Right atrium auricular region (tissue), 2 donors: ENCODE results near the gene TTLL5. TPM values are rescaled to one million over a fixed set of nuclear protein-coding genes. Genes with fewer than 3 reads are reported as not detected.

Experiments used
- DNase-seq: peaks from one replicate; pipeline ENCODE4 v3.0.0-alpha.2; 2019; ENCODE audit warnings: low spot score
- H3K27ac ChIP-seq, 2 donors: fragments of 200-600 bp; sonication (generic); 1 replicate in 1 of 2; 2 replicates in 1 of 2; pipeline ENCODE4 v1.5.1; 2016 to 2019
- H3K27me3 ChIP-seq, 2 donors: fragments of 200-600 bp; sonication (generic); one replicate each; pipeline versions ENCODE4 v1.5.1 to v1.6.0; 2017 to 2019
- H3K36me3 ChIP-seq: fragments of 200-600 bp; sonication (generic); one replicate; pipeline ENCODE4 v1.5.1; 2016
- H3K4me1 ChIP-seq, 2 donors: fragments of 200-600 bp; sonication (generic); one replicate each; pipeline versions ENCODE4 v1.5.1 to v1.6.0; 2017 to 2019
- H3K4me3 ChIP-seq, 2 donors: fragments of 200-600 bp; sonication (generic); 1 replicate in 1 of 2; 2 replicates in 1 of 2; pipeline ENCODE4 v1.5.1; 2017 to 2019; ENCODE audit warnings: mild to moderate bottlenecking in 1 of 2, moderate library complexity in 1 of 2
- H3K9me3 ChIP-seq, 2 donors: fragments of 200-600 bp; sonication (generic); one replicate each; pipeline ENCODE4 v1.5.1; 2019
- CTCF ChIP-seq, 2 donors: fragments of 200-600 bp; sonication (generic); IDR thresholded peaks; one replicate each; pipeline ENCODE4 v1.5.1; 2019; ENCODE audit warnings: antibody characterized with exemption in 2 of 2
- total RNA-seq, 2 donors: library from RNA; depleted of rRNA; stranded (reverse); fragments of >200 nt; gene quantifications; one replicate each; pipeline ENCODE4 v1.1.0, GENCODE V29; 2016

Gene TTLL5, protein sequence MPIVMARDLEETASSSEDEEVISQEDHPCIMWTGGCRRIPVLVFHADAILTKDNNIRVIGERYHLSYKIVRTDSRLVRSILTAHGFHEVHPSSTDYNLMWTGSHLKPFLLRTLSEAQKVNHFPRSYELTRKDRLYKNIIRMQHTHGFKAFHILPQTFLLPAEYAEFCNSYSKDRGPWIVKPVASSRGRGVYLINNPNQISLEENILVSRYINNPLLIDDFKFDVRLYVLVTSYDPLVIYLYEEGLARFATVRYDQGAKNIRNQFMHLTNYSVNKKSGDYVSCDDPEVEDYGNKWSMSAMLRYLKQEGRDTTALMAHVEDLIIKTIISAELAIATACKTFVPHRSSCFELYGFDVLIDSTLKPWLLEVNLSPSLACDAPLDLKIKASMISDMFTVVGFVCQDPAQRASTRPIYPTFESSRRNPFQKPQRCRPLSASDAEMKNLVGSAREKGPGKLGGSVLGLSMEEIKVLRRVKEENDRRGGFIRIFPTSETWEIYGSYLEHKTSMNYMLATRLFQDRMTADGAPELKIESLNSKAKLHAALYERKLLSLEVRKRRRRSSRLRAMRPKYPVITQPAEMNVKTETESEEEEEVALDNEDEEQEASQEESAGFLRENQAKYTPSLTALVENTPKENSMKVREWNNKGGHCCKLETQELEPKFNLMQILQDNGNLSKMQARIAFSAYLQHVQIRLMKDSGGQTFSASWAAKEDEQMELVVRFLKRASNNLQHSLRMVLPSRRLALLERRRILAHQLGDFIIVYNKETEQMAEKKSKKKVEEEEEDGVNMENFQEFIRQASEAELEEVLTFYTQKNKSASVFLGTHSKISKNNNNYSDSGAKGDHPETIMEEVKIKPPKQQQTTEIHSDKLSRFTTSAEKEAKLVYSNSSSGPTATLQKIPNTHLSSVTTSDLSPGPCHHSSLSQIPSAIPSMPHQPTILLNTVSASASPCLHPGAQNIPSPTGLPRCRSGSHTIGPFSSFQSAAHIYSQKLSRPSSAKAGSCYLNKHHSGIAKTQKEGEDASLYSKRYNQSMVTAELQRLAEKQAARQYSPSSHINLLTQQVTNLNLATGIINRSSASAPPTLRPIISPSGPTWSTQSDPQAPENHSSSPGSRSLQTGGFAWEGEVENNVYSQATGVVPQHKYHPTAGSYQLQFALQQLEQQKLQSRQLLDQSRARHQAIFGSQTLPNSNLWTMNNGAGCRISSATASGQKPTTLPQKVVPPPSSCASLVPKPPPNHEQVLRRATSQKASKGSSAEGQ (N-terminal part only)
- total RNA-seq: 10 to 100 TPM; 15.3 to 22.6 TPM

DNA sequence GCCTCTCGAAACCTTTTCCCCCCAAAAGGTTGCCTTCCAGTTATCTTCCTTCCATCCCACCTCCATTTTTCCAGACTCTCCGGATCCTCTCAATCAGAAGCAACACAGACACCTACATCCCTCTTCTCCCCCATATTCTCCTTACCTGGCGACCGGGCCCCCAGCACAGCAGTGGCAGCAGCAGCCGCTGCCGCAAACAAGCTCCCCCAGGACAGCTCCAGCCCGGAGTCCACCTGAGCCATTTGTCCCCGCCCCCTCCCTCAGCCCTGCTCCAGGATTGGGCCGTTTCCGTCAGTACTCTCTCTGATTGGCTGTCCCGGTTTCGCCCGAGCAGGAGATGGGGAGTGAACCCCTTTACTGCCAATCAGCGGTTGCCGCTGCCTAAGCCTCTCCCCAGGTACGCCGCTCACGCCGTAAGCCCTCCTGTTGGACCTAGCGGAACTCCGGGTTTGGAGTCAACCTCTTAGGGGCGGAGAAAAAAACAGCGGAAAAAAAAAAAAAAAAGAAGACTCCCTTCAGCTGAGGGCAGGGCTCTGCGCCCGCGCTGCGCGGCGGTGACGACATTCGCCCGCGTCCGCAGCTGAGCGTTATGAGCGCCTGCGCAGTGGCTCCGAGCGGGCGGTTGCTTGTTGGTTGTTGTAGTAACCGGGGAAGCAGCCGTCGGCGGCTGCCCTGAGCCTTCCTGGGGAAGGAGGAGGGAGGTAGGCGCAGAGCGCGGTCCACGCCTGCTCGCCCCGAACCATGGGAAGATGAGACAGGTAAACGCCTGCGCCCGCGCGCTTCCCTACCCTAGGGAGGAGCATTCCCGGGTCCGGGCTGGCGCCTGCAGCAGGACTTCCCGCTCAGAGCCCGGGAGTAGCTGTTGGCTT lies at the start of gene TTLL5, which contains the start of gene ERG28:
Gene TTLL5 (plus strand): TSS at position 617 of the 869 bp plus-strand sequence. CDS start 1,904 bp downstream, outside the sequence.
Gene ERG28 (minus strand): TSS at position 247 of the 869 bp plus-strand sequence. CDS start 3,374 bp downstream, outside the sequence.
- DNase-seq: peak; percentile 97
- no peak for TF ChIP-seq CTCF (IDR thresholded peaks at IDR 0.05)
- Histone ChIP-seq H3K27me3 (no peaks in the 10 kb centered on the region), H3K4me1 (peaks cover 0 to 16% of the 10 kb centered on the region in 2 donors), H3K4me3 (peak within 1 kb of the TSS; percentile 73 to 93), H3K9me3 (no peaks in the 10 kb centered on the region), H3K36me3 (peaks cover 5% of the 10 kb centered on the region), H3K27ac (peak within 1 kb of the TSS; percentile 80 to 82)

GRCh38 chr14:75612157-75612556 lies 48.9 kb upstream of the TTLL5 start:
- TF ChIP-seq CTCF (IDR thresholded peaks at IDR 0.05): no peak
- H3K36me3 ChIP-seq: no peaks in the 10 kb centered on the region
- no peaks in the 10 kb centered on the region for H3K27me3 ChIP-seq
- no peak overlapping the region for H3K4me3 ChIP-seq
- no peak for DNase-seq
- peaks cover 0 to 14% of the 10 kb centered on the region in 2 donors for H3K4me1 ChIP-seq
- no peak overlapping the region for H3K27ac ChIP-seq
- no peaks in the 10 kb centered on the region for H3K9me3 ChIP-seq

DNA sequence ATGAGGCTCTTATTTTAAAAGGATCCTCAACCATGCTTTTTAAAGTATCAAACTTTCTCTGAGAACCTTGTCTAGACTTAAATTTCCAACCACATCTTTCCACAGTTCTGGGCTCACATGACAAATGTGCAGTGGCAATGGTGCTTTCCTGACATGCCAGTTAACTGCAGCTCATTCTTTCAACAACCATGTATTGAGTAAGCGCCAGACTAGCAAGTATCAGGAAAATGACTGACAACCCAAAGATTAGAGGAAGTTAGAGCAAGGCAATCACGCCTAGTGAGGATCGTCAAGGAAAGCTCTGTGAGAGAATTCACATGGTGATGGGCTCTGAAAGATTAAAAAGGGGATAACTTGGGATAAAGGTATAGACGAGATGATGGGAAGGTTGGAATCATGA lies 46.9 kb upstream of the TTLL5 start:
- H3K36me3 ChIP-seq: no peaks in the 10 kb centered on the region
- H3K4me1 ChIP-seq: peaks cover 0 to 14% of the 10 kb centered on the region in 2 donors
- no peak for DNase-seq
- H3K27me3 ChIP-seq: no peaks in the 10 kb centered on the region
- no peaks in the 10 kb centered on the region for H3K9me3 ChIP-seq
- H3K27ac ChIP-seq: no peak overlapping the region
- no peak overlapping the region for H3K4me3 ChIP-seq
- no peak for TF ChIP-seq CTCF (IDR thresholded peaks at IDR 0.05)

DNA sequence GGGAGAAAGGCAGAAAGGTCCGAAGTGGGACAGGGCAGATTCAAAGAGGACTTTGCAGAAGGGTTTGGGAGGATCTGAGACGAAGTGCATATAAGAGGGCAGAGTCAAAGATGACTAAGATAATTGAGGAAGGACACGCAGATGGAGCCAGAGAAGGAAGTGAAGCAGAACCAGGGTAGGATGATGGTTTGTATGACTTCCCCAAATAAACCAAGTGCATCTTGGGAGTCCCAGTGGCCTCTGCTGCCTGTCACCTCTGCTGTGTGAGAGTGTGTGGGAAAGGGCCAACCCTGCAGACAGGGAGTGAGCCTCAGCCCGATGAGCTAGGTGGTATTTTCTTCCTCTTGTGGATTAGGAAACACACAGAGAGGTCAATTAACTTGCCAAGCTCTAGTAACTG lies 45.8 kb upstream of the TTLL5 start:
- no peaks in the 10 kb centered on the region for H3K27me3 ChIP-seq
- H3K36me3 ChIP-seq: no peaks in the 10 kb centered on the region
- H3K9me3 ChIP-seq: no peaks in the 10 kb centered on the region
- DNase-seq: no peak
- H3K4me1 ChIP-seq: peaks cover 0 to 6% of the 10 kb centered on the region in 2 donors
- no peak overlapping the region for H3K27ac ChIP-seq
- H3K4me3 ChIP-seq: no peak overlapping the region
- TF ChIP-seq CTCF (IDR thresholded peaks at IDR 0.05): no peak
